WTC11 (cell line): Measurements from ENCODE around the gene SP2.

Experiments
- ATF3 ChIP-seq: sonication (generic); formaldehyde crosslinking; conservative IDR thresholded peaks from 2 replicates; pipeline ENCODE4 v1.8.1; 2022; ENCODE audit warnings: mild to moderate bottlenecking, missing genetic modification reagents
- CTCF ChIP-seq: fragments of 200-600 bp; IDR thresholded peaks from 2 replicates; pipeline ENCODE4 v1.8.0; 2022; ENCODE audit warnings: antibody characterized with exemption
- E2F4 ChIP-seq: sonication (generic); formaldehyde crosslinking; IDR thresholded peaks from 2 replicates; pipeline ENCODE4 v1.8.1; 2022; ENCODE audit warnings: low read depth, mild to moderate bottlenecking, moderate library complexity, missing genetic modification reagents, borderline replicate concordance
- ESRRA ChIP-seq: sonication (generic); formaldehyde crosslinking; IDR thresholded peaks from 2 replicates; pipeline ENCODE4 v1.8.1; 2022; ENCODE audit warnings: mild to moderate bottlenecking, missing genetic modification reagents, borderline replicate concordance
- FOXJ3 ChIP-seq: sonication (generic); formaldehyde crosslinking; IDR thresholded peaks from 2 replicates; pipeline ENCODE4 v1.9.0; 2021; ENCODE audit warnings: missing genetic modification reagents, mild to moderate bottlenecking, borderline replicate concordance
- FOXK1 ChIP-seq: sonication (generic); formaldehyde crosslinking; IDR thresholded peaks from 2 replicates; pipeline ENCODE4 v1.8.0; 2022; ENCODE audit warnings: mild to moderate bottlenecking, moderate library complexity, missing genetic modification reagents
- HMGXB4 ChIP-seq: sonication (generic); formaldehyde crosslinking; IDR thresholded peaks from 2 replicates; pipeline ENCODE4 v1.8.1; 2023; ENCODE audit warnings: mild to moderate bottlenecking, moderate library complexity, missing genetic modification reagents
- MAX ChIP-seq: sonication (generic); formaldehyde crosslinking; IDR thresholded peaks from 2 replicates; pipeline ENCODE4 v1.8.0; 2022; ENCODE audit warnings: mild to moderate bottlenecking, missing genetic modification reagents
- NFE2L1 ChIP-seq: sonication (generic); formaldehyde crosslinking; IDR thresholded peaks from 2 replicates; pipeline ENCODE4 v1.8.1; 2023; ENCODE audit warnings: missing genetic modification reagents
- OVOL2 ChIP-seq: fragments of 250-450 bp; sonication (Bioruptor Pico); IDR thresholded peaks from 2 replicates; pipeline ENCODE4 v1.9.0; 2021; ENCODE audit warnings: mild to moderate bottlenecking, borderline replicate concordance
- TCF7 ChIP-seq: sonication (generic); formaldehyde crosslinking; IDR thresholded peaks from 2 replicates; pipeline ENCODE4 v1.8.0; 2022; ENCODE audit warnings: mild to moderate bottlenecking, low read depth, missing genetic modification reagents, moderate library complexity
- USF1 ChIP-seq: sonication (generic); formaldehyde crosslinking; IDR thresholded peaks from 2 replicates; pipeline ENCODE4 v1.8.0; 2022; ENCODE audit warnings: mild to moderate bottlenecking, missing genetic modification reagents
- ZSCAN18 ChIP-seq: fragments of 250-450 bp; sonication (Bioruptor Pico); IDR thresholded peaks from 2 replicates; pipeline ENCODE4 v2.1.2; 2022; ENCODE audit warnings: mild to moderate bottlenecking, moderate library complexity

- TF ChIP-seq TCF7 = no peak
- no peak for TF ChIP-seq FOXK1
- TF ChIP-seq CTCF = no peak
- TF ChIP-seq FOXJ3 (CRISPR knock-in tag) = no peak
- no peak for TF ChIP-seq ZSCAN18 (CRISPR knock-in tag)
- TF ChIP-seq OVOL2 = no peak
- no peak for TF ChIP-seq ESRRA
- TF ChIP-seq USF1 (CRISPR knock-in tag) = no peak
- no peak for TF ChIP-seq E2F4 (CRISPR knock-in tag)
- no peak for TF ChIP-seq ATF3 (CRISPR knock-in tag)
- no peak for TF ChIP-seq HMGXB4 (CRISPR knock-in tag)
- no peak for TF ChIP-seq MAX
- no peak for TF ChIP-seq NFE2L1
These were observed 4.4 kb upstream of the SP2 start for GRCh38 chr17:47891545-47892088.
